ENCODE data around the gene WDR64. TPM values are rescaled to one million over a fixed set of nuclear protein-coding genes. Genes with fewer than 3 reads are reported as not detected.
"Not testable (repeated sequence)": the region's sequence is repeated elsewhere in the genome, so short reads cannot be mapped to it uniquely, and the experiment has no call there.

Gene WDR64
- total RNA-seq, 3 donors from 2014 or later = 0.25 TPM; not detected in 2

DNA sequence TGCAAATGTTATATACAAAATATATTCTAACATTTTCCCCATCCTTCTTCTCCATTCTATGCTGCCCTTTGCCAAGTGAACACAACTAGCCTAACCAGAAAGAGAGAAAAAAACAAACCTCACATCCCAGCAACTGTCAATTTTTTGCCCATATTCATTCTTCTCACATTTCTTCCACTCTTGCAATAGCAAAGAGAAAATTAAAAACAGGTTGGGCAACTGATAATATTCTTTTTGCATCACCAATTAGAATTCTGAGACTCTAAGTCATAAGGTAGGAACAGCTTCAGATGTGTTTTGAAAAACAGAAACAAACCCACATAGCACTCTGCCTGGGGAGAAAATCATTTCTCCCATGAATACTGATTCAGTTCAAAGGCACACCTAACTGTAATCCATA lies 170.8 kb downstream of the WDR64 start:
- no peak for DNase-seq
- intact Hi-C loops (cut with DNase I, micrococcal nuclease) = no loop called here
- no peaks in the 10 kb centered on the region for H3K4me1 ChIP-seq (ENCODE audit: low read depth)
- H3K9me3 ChIP-seq = no peaks in the 10 kb centered on the region
- no peak for ATAC-seq
- H3K36me3 ChIP-seq (ENCODE audit: low read depth) = no peaks in the 10 kb centered on the region
- no peak overlapping the region for H3K4me3 ChIP-seq
- TF ChIP-seq, protein P1, sequence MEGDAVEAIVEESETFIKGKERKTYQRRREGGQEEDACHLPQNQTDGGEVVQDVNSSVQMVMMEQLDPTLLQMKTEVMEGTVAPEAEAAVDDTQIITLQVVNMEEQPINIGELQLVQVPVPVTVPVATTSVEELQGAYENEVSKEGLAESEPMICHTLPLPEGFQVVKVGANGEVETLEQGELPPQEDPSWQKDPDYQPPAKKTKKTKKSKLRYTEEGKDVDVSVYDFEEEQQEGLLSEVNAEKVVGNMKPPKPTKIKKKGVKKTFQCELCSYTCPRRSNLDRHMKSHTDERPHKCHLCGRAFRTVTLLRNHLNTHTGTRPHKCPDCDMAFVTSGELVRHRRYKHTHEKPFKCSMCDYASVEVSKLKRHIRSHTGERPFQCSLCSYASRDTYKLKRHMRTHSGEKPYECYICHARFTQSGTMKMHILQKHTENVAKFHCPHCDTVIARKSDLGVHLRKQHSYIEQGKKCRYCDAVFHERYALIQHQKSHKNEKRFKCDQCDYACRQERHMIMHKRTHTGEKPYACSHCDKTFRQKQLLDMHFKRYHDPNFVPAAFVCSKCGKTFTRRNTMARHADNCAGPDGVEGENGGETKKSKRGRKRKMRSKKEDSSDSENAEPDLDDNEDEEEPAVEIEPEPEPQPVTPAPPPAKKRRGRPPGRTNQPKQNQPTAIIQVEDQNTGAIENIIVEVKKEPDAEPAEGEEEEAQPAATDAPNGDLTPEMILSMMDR (IDR thresholded peaks at IDR 0.05) = no peak

DNA sequence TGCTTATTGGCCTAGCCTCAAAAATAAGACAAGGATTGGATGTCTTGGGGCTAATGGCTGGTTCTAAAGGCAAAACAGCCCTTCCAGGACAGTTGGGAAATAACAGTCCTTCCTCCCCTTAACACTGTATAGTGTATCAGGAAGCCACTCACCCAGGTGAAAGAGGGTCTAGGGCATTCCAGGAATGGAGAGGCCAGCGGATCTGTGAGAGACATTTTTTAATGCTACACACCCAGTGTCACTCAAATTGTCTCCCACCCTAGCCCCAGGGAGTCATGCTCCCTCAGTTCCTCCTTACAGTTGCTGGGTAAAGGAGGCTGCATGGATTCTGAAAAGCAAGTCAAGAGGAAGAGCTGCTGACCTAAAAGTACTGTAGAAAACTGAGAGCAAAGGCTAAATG lies 171.8 kb downstream of the WDR64 start:
- no peak for ATAC-seq
- Histone ChIP-seq H3K4me3 (no peak overlapping the region), H3K9me3 (no peaks in the 10 kb centered on the region), H3K36me3 (ENCODE audit: low read depth) (no peaks in the 10 kb centered on the region), H3K4me1 (ENCODE audit: low read depth) (no peaks in the 10 kb centered on the region)
- no peak for DNase-seq
- intact Hi-C loops (cut with DNase I, micrococcal nuclease) = no loop called here
- TF ChIP-seq, protein P1 (IDR thresholded peaks at IDR 0.05) = no peak

DNA sequence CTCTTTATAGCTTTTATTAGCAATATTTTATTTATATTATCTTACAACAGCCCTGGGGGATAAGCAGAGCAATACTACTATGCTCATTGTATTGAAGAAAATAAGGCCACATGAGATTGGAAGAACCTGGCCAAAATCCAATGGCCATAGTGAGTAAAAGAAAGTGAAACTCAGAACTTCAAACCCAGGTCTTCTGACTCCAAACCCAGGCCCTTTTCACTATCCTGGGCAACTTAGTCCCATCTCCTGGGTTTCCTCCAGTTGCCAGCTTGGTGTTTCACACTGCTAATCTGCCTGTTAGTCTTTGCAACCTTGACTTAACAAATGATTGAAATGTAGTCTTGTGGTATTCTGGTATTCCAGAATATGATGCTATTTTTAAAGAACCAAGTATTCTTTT lies 173.5 kb downstream of the WDR64 start:
- intact Hi-C loops (cut with DNase I, micrococcal nuclease) = no loop called here
- no peak for ATAC-seq

DNA sequence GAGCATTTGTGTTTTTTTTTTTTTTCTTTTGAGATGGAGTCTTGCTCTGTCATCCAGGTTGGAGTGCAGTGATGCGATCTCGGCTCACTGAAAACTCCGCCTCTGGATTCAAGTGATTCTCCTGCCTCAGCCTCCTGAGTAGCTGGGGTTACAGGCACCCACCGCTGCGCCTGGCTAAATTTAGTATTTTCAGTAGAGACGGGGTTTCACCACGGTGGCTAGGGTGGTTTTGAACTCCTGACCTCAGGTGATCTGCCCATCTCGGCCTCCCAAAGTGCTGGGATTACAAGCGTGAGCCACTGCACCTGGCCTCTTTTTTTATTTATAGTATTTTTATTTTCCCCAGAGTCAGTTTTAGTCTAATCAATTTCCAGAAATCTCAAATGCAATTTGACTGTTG lies 174.5 kb downstream of the WDR64 start:
- DNase-seq; intact Hi-C loops (cut with DNase I, micrococcal nuclease); H3K9me3 ChIP-seq; ATAC-seq; H3K36me3 ChIP-seq (ENCODE audit: low read depth); H3K4me3 ChIP-seq; H3K4me1 ChIP-seq (ENCODE audit: low read depth): not testable (repeated sequence)

More for the DNA sequence above, 173.5 kb downstream of the WDR64 start:
- no peaks in the 10 kb centered on the region for H3K36me3 ChIP-seq (ENCODE audit: low read depth)
- DNase-seq = no peak
- no peaks in the 10 kb centered on the region for H3K4me1 ChIP-seq (ENCODE audit: low read depth)
- no peaks in the 10 kb centered on the region for H3K9me3 ChIP-seq
- TF ChIP-seq, protein P1 (IDR thresholded peaks at IDR 0.05) = no peak
- H3K4me3 ChIP-seq = no peak overlapping the region

DNA sequence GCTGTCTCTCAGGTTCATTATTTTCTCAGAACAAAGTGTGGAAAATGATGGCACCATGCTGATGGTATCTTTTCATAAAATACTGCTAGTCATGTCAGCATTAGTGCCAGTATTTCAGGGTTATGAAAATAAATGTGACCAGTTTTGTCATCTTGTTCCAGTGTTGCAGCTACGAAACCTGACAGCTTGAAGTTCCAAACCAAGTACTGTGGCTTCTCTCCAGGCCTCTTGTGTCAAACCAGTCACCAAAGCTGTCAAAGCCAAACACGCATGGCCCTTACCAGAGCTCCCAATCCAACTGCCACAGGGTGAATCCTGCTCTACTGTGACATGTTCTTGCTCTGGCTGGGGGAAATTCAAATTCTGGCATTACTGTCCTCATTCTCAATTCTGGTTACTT lies 175.2 kb downstream of the WDR64 start:
- TF ChIP-seq, protein P1 (IDR thresholded peaks at IDR 0.05) = no peak
- H3K4me3 ChIP-seq = no peak overlapping the region
- no peaks in the 10 kb centered on the region for H3K4me1 ChIP-seq (ENCODE audit: low read depth)
- DNase-seq = no peak
- intact Hi-C loops (cut with DNase I, micrococcal nuclease) = no loop called here
- H3K9me3 ChIP-seq = no peaks in the 10 kb centered on the region
- ATAC-seq = no peak
- no peaks in the 10 kb centered on the region for H3K36me3 ChIP-seq (ENCODE audit: low read depth)

DNA sequence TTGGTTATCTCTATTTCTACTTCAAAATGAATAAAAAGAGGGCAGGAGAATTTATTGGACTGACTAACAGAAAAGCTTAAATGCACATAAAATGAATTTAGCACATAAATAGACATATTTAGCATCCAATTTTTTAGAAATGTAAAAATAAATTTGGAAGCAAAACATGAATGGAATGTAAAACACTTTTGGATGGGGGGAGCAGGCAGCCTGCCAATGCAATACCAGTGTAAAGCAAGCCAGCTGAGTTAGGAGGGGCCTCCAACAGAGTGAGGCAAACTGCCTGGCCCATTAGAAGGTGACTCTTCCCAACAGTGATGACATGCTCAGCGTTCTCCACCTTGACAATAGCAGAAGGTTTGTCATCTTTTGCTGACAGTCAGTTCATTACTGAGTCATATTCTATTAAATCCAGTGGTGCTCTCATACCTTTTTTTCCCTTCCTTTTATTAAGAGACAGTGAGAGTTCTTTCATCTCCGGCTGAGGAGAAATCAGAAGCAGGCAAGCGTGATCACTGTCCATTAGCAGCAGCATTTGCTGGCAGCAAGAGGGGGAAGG lies 176.5 kb downstream of the WDR64 start:
- Histone ChIP-seq H3K4me1 (ENCODE audit: low read depth) (no peaks in the 10 kb centered on the region), H3K9me3 (no peaks in the 10 kb centered on the region), H3K36me3 (ENCODE audit: low read depth) (no peaks in the 10 kb centered on the region), H3K4me3 (no peak overlapping the region)
- no peak for ATAC-seq
- no peak for DNase-seq
- intact Hi-C loops (cut with DNase I, micrococcal nuclease) = no loop called here
- TF ChIP-seq, protein P1 (IDR thresholded peaks at IDR 0.05) = no peak

All from mucosa of descending colon (tissue), 3 donors.